ENCODE data around the gene DNAH17.

Gene DNAH17

DNA sequence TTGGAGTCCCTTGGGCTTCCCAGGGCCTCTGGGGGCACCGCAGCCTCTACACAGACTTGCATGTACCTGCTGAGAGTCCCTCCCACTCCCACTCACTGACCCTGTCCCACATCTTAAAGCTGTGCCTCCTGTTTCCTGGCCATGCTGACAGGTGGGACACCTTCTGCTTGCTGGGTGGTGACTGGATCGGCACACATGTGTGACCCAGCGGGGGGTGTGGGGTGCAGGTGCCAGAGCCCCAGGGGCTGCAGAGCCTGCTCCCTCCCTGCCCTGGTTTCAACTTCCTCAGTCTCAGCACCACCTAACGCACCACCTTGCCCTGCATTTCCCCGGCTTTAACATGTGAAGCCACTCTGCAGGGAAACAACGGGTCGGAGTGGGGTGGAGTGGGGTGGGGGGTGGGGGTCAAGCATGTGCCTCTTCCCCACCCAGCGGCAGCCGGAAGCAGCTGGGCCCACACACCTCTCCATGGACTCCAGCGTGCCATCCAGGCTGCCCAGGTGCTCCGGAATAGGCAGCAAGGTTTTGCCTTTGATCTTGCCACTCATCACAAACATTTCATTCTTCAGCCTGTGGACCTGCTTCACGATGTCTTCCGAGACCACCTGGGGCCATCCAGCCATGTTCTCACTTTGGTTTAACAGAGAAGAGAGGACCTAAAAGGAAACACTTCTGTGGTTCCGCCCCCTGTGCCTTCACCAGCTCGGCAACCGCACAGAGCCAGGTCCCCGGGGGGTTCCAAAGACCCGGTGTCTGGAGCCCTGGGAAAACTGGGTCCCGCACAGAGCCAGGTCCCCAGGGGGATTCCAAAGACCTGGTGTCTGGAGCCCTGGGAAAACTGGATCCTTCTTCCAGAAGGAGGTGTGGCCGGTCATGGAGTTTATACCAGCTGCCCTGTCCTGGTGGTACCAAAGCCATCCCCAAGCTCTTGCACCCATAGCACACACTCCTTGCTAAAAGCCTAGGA is 4.7 kb downstream of the DNAH17 start:
- no peak for DNase-seq (ENCODE audit: low read depth in 2 of 2)

DNA sequence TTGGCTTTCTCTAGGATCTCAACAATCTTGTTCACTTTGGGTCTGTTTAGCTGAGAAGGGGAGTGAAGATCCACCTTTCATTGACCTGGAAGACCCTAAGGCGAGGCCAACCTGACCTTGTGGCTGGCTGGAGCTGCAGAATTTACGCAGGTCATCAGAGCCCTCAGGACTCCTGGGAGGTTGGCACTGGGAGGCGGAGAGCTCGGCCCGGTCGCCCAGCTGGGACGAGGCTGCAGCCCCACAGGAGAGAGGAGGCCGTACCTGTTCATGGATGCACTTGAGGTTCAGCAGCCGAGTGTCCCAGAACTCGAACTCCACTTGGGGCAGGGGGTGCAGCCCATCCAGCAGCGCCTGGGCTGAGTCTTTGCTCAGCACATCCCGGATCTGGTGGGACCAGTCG is 5.9 kb downstream of the DNAH17 start:
- no peak for DNase-seq (ENCODE audit: low read depth in 2 of 2)

DNA sequence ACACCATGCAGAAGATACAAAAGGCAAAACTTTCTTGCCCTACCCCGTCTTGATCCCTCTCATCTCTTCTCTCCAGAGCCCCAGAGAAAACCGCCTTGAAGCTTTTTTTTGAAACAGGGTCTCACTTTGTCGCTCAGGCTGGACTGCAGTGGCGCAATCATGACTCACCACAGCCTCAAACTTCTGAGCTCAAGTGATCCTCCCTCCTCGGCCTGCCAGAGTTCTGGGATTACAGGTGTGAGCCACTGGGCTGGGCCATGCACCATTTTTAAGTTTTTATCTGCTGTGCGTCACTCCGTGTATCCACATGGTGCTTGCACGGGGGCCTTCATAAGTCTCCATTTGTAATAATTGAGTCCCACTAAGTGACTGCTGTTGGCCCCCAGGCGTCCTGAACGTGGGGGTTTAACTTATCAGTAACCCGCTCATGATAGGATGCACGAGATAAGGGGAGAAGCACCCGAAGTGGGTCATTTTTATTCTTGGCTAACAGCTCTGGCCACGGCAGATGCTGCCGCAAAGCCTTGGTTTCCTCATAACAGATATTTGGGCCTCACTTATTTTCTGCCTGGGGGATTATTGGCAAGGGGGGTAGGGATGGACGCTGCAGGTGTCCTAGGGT is 8.6 kb downstream of the DNAH17 start:
- DNase-seq (ENCODE audit: low read depth in 2 of 2), result no peak

DNA sequence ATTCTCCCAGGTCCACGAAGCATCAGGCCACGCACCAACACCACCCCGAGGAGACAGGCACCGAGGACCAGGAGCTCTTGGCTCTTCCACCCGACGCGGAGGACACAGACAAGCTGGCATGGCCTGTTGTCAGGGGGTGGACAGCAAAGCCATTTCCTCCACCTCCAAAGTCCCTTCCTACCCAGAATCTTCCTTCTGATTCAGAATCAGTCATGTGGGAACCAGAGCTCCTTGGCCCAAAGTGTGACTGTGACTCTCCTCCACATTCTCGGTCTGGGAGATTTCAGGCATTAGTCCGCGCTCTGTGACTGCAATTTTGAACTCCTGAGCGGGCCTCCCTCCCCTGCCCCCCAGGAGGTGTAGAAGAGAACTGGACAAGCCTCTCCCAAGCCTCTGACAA is 9.2 kb downstream of the DNAH17 start:
- no peak for DNase-seq (ENCODE audit: low read depth in 2 of 2)

DNA sequence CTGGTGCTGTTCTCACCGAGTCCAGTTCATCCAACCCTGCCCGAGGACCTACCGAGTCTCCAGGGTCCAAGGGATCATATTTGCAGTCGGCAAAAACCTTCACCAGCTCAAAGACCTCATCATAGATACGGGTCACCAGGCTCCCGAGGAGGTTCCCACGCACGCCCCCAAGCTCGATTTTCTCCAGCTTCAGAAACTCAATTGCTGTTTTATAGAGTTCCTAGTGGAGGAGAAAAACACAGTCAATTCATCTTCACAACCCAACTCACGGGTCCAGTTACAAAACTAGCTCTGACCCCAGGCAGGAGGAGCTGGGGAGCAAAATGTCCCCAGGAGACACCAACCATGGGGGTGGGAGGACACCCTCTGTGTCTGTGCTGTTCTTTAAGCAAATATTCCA is 10.2 kb downstream of the DNAH17 start:
- DNase-seq (ENCODE audit: low read depth in 2 of 2), result no peak

DNA sequence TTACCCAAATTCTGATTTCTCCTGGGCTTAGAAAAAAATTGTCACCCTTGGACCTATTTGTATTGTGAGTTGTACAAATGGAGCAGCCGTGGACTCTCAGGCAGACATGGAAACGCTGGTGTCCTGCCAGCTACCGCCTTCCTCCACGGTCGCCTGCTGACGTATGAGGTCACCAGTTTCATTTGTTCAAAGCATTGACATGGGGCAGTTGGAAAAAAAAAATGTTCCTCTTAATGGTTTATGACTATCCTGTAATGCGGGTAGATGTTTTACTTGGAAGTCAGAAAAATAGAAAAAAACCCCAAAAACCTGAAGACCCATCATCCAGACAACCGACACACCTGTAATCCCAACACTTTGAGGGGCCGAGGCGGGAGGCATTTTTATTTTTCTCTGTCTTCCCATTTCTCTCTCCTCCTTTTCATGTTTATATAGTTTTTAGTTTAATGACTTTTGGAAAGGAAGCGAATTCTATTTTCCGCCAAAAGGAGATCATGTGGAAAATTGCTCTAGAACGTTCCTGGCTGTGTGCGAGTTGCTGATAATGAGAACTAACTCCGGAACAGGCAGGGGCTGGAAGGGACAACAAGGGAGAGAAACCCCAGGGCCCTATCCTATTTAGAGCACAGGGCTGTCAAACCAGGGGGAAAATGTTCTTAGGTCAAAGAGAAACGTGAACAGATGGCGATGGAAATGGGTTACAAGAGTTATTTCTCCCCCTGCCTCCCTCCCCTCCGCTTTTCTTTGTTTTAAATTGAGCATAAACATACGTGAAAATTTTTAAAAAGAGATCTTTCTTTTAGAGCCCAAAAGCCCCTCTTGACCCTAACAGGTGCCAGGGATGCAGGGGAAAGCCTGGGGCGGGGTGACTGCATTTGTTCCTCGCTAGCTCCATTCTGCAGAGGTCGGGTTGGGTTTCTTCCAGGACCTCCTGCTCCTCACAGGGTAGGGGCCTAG is 13.7 kb downstream of the DNAH17 start:
- DNase-seq (ENCODE audit: low read depth in 2 of 2), result no peak

DNA sequence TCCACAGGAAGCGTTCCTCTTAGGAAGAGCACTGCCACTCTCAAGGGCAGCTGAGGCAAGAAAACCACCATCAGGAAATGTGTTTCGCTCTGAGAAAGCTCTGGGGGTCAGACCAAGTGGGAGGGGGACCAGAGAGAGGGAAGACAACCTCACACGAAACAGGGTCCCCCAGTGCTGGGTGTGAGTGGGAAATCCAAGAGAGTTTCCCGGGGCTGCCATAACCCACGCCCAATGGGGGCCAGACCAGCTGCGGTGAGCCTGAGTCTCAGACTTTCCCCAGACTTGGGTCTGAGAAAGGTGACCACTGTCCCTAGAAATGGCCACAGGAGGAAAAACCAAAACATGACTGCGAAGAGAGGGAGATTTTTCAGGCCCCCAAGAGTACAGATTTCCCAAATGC is 14.5 kb downstream of the DNAH17 start:
- no peak for DNase-seq (ENCODE audit: low read depth in 2 of 2)

DNA sequence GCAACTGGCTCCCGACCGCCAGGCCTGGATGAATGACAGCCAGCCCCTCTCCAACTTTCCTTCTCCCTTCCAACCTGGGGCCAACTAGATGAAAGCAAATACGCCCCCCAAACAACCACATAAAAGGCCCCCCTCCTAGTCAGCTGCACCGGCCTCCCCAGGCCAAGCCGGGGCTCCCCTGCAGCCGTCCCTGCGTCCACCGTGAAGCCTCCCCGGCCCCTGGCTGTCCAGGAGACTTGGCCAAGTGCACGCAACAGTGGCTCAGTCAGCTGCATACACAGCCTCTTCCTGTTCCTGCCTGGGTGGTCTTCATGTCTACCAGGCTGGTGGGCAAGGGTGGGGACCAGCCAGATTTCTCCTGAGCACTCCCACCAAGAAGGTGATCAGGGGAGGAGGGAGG is 16.0 kb downstream of the DNAH17 start:
- no peak for DNase-seq (ENCODE audit: low read depth in 2 of 2)

DNA sequence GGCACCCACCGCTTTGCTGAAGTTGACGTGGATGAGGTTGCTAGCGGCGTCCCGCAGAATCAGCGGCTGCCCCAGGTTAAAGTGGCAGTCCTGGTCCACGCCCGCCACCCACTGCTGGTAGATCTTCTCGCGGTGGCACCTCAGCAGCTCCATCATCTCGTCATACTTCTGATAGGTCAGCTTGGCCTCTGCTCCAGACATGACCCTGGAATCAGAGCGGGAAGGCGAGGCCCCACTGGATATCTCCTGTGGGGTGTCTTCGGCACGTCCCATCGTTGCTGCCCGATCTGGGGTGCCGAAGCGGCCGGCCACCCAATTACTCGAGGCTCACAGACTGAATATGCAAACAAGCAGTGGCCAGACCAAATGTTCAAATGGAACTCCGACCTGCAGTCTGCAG is 16.5 kb downstream of the DNAH17 start:
- DNase-seq (ENCODE audit: low read depth in 2 of 2), result no peak

DNA sequence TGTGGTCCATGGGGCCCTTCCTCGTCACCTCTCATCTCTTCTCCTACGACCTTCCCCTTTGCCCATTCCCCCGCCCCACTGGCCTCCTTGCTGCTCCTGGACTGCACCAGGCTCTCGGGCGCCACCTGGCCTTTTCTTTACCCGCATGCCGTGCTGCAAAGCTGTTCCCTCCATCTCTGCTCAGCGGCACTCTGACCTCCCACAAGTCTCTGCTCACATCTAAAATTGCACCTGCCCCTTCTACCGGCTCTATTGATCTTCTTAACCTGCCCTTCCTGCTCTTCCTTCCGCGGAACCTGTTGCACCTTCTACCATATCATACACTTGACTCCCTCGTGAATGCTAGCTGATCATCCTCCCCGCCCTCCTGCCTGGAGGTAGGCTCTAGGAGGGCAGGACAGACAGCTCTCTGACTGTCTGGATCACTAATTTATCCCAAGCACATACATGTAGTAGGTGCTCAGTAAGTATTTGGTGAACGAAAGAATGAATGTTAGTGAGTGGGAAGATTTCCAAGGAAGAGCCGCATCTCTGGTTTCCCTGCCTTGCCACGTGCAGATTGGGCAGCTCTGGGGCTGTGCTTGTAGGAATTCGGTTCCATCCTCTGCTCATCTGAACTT is 17.3 kb downstream of the DNAH17 start:
- no peak for DNase-seq (ENCODE audit: low read depth in 2 of 2)

DNA sequence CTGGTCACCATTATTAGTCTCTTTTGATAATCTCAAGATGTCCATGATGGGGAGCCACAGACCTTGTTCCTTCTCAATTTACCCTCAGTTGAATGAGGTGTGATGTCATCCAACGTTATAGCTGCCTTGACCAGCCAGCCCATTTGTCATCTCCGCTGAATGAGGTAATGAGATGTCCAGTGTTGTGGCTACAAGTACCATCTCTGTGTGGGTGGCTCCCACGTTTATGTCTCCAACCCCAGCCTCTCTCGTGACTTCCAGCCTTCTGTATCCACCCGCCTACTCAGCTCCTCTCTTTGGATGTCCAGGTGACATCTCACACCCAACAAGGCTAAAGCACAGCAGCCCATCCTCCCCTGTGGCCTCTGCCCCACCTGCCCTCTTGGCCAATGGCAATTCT is 18.2 kb downstream of the DNAH17 start:
- DNase-seq (ENCODE audit: low read depth in 2 of 2), result no peak

DNA sequence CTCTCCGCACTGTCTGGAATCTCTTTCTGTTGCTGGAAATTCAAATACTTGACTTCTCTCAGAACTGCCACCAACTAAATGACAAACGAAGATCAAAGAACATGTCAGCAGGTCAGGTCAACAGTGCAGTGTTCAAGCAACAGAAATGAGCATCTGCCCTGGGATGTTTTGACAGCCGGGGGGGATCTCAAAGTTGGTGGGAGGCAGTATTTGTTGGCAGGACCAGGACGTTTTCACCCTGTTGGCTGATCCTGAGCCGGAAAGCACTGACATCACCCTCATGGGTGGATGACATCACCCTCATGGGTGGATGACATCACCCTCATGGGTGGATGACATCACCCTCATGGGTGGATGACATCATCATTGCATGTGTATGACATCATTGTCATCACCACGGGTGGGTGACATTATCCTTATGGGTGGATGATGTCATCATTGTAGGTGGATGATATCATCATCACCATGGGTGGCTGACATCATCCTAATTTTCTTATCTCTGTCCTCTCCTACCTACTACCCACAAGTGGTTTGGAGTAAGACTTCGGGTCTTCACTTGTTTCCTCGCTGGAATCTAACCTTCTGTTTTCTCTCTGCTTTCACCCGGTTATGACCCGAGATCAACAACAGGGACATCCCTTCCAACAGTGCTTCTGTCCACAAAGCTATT is 18.9 kb downstream of the DNAH17 start:
- DNase-seq (ENCODE audit: low read depth in 2 of 2), result no peak

DNA sequence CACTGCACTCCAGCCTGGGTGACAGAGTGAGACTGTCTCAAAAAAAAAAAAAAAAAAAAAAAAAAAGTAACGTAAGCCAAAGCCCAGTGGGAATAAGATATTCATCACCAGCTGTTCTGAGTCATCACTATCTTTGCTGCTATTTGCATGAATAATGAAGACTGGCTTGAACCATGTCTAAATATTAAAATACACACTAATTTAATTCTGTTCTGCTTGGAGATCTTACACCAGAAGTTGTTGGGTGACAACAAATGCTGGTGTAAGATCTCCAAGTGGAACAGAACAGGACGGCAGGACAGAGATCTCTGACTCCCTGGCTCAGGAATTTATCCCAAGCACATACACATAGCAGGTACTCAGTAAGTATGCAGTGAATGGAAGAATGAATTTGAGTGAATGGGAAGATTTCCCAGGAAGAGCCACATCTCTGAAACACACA is 19.6 kb downstream of the DNAH17 start:
- no peak for DNase-seq (ENCODE audit: low read depth in 2 of 2)

DNA sequence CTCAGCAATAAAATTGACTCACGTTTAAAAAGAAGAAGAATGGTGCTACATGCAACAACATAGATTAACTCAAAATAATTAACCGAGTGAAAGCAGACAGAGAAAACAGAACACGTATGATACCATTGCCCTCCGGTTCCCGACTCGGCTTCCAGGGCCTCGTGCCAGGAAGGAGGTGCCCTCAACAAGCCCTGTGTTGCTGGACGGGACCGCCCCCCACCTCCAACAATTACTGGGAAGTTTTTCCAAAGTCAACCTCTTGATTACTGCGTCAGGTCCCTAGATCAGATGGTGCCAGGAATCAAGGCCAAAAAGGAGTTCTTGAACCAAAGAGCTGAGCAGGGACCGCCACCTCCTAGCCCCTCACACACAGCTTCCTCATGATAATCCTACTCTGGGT is 20.4 kb downstream of the DNAH17 start:
- DNase-seq (ENCODE audit: low read depth in 2 of 2), result no peak

DNA sequence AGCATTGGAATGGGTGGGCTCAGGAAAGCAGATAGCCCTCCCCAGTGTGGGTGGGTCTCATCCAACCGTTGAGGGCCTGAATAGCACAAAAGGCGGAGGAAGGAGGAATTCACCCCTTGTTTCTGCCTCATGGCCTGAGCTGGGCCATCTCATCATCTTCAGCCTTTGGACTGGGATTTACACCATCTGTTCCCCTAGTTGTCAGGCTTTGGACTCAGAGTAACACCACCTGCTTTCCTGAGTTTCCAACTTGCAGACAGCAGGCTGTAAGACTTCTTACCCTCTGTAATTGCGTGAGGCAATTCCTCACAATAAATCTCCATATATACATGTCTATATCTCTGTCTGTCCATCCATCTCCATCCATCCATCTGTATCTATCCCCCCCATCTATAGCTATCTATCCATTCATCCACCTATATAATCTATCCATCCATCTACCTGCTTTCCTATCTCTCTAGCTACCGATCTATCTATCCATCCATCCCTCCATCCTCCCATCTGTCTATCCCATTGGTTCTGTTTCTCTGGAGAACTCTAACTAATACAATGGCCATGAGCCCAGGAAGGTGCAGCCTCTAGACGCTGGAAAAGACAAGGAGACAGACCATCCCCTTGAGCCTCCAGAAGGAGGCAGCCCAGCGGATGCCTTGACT is 21.3 kb downstream of the DNAH17 start:
- no peak for DNase-seq (ENCODE audit: low read depth in 2 of 2)

DNA sequence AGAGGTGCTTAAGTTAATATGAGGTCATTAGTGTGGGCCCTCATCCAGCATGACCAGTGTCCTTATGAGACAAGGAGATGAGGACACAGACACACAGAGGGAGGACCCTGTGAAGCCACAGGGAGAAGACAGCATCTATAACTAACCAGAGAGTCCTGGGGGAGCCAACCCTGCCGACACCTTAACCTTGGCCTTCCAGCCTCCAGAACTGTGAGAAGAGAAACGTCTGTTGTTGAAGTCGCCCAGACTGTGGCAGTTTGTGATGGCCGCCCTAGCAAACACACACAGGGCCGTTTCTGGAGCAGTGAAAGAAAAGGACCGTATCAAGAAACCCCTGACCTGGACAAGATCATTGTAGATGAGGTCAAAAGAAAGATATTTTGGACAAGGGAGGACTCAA is 26.7 kb downstream of the DNAH17 start:
- no peak for DNase-seq (ENCODE audit: low read depth in 2 of 2)

DNA sequence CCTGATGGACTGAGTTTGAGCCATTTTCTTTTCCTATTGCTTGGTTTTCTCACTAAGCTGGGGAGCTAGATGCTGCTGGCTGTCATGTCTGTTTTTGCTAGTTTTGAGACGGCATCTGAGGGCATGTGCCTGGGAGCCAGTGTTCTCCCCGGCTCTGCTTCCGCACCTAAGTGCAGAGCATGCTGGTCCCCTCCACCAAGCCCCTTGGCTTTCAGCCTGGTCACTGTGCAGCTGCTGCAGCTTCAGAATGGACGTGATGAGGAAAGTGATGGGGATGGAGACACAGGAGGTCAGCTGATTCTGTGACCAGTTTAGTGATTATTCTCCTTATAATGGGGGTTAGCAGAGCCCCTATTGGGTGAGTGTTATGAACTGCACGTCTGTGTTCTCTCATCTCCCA is 28.5 kb downstream of the DNAH17 start:
- DNase-seq (ENCODE audit: low read depth in 2 of 2), result no peak

DNA sequence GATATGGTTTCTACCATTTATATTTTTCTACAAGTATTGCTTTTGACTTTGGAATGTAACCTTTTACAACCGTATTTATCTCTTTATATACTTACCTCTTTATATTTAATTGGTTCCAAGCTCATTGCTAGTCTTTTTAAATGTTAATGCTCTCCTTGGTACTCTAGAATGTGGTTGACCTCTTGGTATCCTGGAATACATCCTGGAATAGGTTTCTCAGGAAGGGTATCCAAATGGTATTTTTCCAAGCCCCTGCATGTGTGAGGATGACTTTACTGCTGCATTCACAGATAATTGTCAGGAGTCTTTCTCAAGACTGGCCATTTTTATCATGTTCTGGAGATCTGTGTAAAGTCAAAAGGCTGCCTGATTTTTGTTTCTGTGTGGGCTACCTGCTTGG is 30.2 kb downstream of the DNAH17 start:
- DNase-seq (ENCODE audit: low read depth in 2 of 2), result no peak

DNA sequence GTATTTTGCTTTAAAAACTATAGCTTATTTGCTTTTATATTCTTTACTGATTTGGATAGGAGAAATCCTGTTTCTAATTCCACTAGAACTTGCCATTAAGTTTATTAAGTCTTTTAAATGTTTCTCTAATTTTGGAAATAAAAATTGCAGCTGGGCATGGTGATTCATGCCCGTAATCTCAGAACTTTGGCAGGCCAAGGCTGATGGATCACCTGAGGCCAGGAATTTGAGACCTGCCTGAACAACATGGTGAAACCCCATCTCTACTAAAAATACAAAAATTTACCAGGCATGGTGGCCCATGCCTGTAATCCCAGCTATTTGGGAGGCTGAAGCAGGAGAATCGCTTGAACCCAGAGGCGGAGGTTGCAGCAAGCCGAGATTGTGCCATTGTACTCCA is 30.7 kb downstream of the DNAH17 start:
- no peak for DNase-seq (ENCODE audit: low read depth in 2 of 2)

DNA sequence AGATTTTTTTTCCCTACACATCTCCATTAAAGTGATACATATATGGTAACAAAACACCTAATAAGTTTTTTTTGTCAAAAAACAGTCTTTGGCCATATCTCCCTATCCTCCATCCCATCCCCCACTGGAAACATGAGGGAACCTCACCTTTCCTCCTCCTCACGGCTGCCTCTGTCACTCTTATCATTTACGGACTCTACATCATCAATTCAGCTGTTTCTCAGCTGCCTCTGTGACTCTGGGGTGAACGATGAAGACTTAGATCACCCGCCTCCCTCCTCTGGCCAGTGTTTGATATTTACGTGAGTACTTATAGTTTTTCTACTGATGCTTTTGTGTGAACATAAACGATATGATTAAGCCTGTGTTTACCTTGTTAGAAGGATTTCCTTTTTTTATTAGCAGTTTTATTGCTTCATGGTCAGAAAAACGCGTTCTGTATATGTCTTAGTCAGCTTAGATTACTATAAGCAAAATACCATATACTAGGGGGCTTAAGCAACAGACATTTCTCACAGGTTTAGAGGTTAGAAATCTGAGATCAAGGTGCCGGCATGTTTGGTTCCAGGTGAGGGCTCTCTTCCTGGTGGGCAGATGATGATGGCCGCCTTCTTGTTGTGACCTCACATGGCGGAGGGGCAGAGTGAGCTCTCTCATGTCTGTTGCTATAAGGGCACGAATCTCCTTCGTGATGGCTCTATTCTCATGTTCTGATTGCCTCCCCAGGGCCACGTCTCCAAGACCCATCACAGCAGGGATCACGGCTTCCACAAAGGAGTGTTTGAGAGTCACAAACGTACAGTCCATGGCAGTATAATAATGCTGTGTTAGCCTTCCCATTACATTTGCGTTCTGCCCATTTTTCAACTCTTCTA is 32.1 kb downstream of the DNAH17 start:
- DNase-seq (ENCODE audit: low read depth in 2 of 2), result no peak
